ENCODE measurements around the gene KLK14. TPM values are rescaled to one million over a fixed set of nuclear protein-coding genes. Genes with fewer than 3 reads are reported as not detected.

KLK14 gene
- total RNA-seq, 1 donor from 2014 or later, result not detected

DNA sequence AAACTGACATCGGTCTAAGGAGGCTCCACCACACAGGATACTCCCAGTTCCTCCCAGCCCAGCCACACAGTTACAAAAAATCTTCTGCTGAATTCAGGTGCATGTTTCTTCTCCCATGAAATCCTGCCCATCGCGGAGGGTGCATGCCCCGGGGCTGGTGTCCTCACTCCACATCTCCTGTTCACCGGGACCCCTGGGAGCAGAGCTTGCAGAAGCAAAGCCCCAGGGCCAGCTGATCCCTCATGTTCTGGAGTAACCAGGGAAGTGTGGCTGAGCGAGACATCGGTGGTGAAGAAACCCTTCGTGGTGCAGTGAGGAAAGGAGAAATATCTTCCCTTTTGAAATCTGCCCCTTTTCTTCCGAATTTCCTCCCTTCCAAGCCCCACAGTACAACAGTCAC is 41.1 kb upstream of the KLK14 start:
- Histone ChIP-seq H3K27ac (no peak overlapping the region), H3K36me3 (no peaks in the 10 kb centered on the region), H3K27me3 (no peaks in the 10 kb centered on the region), H3K9me3 (no peaks in the 10 kb centered on the region), H3K4me3 (no peak overlapping the region), H3K4me1 (no peaks in the 10 kb centered on the region)
- no peak for DNase-seq (ENCODE audit: extremely low spot score in 2 of 2)
- intact Hi-C loops (cut with DNase I), result no loop called here
- TF ChIP-seq POLR2A (IDR thresholded peaks at IDR 0.05) (no peak), CTCF (IDR thresholded peaks at IDR 0.05) (no peak), POLR2AphosphoS5 (IDR thresholded peaks at IDR 0.05; ENCODE audit: insufficient read depth in 1 of 2, low read depth in 1 of 2) (no peak)

DNA sequence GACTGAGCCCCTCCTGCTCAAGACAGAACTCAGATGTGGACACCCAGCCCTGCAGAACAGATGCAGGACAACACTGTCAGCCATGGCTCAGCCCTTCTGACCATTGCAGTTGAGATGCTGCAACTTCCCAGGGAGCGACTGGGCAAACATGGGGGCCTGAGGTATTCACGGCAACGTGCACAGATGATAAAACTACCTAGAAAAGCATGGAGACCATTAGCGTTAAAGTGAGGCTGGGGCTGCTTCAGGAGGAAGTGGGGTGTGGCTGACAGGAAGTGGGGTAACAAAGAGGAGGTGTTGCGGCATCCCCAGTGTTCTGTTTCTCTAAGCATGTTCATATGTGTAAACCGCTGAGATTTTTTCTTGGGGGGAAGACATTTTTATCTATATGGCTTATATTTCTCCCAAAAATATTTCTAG is 40.7 kb upstream of the KLK14 start:
- Histone ChIP-seq H3K36me3 (no peaks in the 10 kb centered on the region), H3K27me3 (no peaks in the 10 kb centered on the region), H3K4me1 (no peaks in the 10 kb centered on the region), H3K9me3 (no peaks in the 10 kb centered on the region), H3K27ac (no peak overlapping the region), H3K4me3 (no peak overlapping the region)
- DNase-seq (ENCODE audit: extremely low spot score in 2 of 2), result no peak
- intact Hi-C loops (cut with DNase I), result no loop called here
- TF ChIP-seq CTCF (IDR thresholded peaks at IDR 0.05), result no peak
- TF ChIP-seq POLR2A (IDR thresholded peaks at IDR 0.05), result no peak
- no peak for TF ChIP-seq POLR2AphosphoS5 (IDR thresholded peaks at IDR 0.05; ENCODE audit: insufficient read depth in 1 of 2, low read depth in 1 of 2)

DNA sequence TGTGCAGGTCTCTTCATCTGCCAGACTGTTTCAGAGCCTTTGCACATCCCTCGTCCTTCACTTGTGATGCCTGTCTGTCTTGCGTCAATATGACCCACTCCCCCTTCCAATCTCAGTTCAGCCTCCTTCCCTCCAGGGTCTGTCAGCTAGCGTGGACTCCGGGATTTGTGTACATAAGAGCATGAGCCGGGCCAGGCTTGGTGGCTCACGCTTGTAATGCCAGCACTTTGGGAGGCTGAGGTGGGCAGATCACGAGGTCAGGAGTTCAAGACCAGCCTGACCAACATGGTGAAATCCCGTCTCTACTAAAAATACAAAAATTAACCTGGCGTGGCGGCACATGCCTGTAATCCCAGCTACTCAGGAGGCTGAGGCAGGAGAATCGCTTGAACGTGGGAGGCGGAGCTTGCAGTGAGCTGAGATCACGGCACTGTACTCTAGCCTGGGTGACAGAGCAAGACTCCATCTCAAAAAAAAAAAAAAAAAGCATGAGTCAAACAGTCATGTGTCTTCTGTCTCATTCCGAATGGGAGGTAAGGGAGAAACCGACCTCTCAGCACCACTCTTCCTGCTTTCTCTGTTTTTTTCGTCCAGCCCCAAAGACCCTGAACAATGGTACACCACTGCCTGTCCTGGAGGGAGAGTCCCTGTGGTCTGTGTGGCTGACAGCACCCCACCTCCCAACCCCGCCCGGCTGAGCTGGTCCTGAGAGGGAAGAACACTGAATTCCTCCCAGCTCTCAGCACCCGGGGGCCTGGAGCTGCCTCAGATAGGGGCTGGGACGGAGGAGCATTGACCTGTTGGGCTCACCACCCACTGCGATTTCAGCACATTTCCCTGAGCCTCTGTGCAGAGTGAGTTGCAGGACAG is 39.7 kb upstream of the KLK14 start:
- no peak for TF ChIP-seq POLR2A (IDR thresholded peaks at IDR 0.05)
- no peak for TF ChIP-seq CTCF (IDR thresholded peaks at IDR 0.05)
- TF ChIP-seq POLR2AphosphoS5 (IDR thresholded peaks at IDR 0.05; ENCODE audit: insufficient read depth in 1 of 2, low read depth in 1 of 2), result no peak
- Histone ChIP-seq H3K27me3 (no peaks in the 10 kb centered on the region), H3K36me3 (no peaks in the 10 kb centered on the region), H3K9me3 (no peaks in the 10 kb centered on the region), H3K4me3 (no peak overlapping the region), H3K27ac (no peak overlapping the region), H3K4me1 (no peaks in the 10 kb centered on the region)
- intact Hi-C loops (cut with DNase I), result no loop called here
- DNase-seq (ENCODE audit: extremely low spot score in 2 of 2), result no peak

- Histone ChIP-seq H3K9me3 (no peaks in the 10 kb centered on the region), H3K27me3 (no peaks in the 10 kb centered on the region), H3K36me3 (no peaks in the 10 kb centered on the region), H3K4me3 (no peak overlapping the region), H3K27ac (no peak overlapping the region), H3K4me1 (no peaks in the 10 kb centered on the region)
- TF ChIP-seq POLR2AphosphoS5 (IDR thresholded peaks at IDR 0.05; ENCODE audit: insufficient read depth in 1 of 2, low read depth in 1 of 2) (no peak), POLR2A (IDR thresholded peaks at IDR 0.05) (no peak), CTCF (IDR thresholded peaks at IDR 0.05) (no peak)
- intact Hi-C loops (cut with DNase I), result no loop called here
- DNase-seq (ENCODE audit: extremely low spot score in 2 of 2), result no peak
These were observed 38.6 kb upstream of the KLK14 start for GRCh38 chr19:51121257-51121656.

GRCh38 chr19:51120160-51120559 is 37.5 kb upstream of the KLK14 start:
- DNase-seq (ENCODE audit: extremely low spot score in 2 of 2), result no peak
- H3K9me3 ChIP-seq, result no peaks in the 10 kb centered on the region
- intact Hi-C loops (cut with DNase I), result no loop called here
- no peaks in the 10 kb centered on the region for H3K27me3 ChIP-seq
- H3K4me3 ChIP-seq, result no peak overlapping the region
- H3K36me3 ChIP-seq, result no peaks in the 10 kb centered on the region
- H3K27ac ChIP-seq, result no peak overlapping the region
- H3K4me1 ChIP-seq, result no peaks in the 10 kb centered on the region
- no peak for TF ChIP-seq POLR2A (IDR thresholded peaks at IDR 0.05)
